Stimulated activated CD4-positive, alpha-beta T cell treated with anti-CD3 and anti-CD28 coated beads, Interleukin-15, amount 100 ng/mL, for 48 hours (primary cell): ENCODE results near the gene RHOD.
A peak's percentile ranks its signal among the peaks of the same experiment; 100 is the strongest.

Experiments used
- DNase-seq, 2 donors: peaks; one replicate each; pipeline ENCODE4 v3.0.0-alpha.2; 2020; ENCODE audit warnings: low read depth in 2 of 2

RHOD gene

DNA sequence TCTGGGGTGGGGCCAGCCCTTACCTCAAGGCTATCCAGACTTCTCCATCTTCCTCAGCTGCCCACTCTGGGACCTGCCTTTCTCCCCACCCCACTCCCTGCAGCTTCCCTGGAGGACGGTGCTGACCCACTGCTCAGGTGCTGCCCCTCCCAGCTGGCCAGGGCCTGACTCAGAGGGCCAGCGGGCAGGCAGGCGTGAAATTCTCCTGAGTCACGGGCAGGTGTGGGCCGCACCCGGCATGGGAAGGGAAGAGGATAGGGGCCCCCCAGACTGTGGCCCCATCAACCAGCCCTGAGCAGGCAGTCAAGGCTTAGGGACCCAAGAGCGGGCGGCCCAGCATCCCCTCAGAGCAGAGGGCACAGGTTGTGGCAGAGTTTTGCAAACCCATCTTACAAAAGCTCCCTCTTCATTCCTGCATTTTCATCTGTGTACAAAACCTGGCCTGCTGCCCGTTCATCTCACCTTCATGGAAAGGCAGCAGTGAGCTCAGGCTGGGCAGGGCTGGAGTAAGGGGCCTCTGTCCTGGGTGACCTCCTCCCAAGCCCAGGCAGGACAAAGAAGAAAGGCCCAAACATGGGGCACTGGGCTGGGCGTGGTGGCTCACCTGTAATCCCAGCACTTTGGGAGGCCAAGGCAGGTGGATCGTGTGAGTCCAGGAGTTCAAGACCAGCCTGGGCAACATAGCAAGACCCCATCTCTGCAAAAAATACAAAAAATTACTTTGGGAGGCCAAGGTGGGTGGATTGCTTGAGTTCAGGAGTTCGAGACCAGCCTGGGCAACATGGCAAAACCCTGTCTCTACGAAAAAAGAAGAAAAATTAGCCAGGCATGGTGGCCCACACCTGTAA, 6.1 kb downstream of the RHOD start:
- DNase-seq: no peak

DNA sequence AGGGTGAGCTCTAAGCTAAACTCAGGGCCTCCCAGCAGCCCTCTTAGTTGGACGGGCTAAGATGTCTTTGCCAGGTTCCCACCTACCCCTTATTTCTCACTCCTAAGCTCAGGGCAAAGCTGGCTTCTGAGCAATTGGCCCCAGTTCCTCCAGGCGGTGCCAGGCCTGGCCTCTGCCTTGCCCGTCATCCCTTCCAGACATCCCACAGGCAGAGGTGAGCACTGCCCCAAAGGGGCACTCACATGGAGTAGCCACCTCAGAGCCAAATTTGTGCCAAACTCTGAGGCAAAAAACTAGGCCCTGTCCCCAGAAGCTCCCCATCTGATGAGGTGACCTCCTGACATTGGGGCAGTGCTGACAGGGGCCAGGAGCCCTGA, 9.7 kb downstream of the RHOD start:
- no peak for DNase-seq

DNA sequence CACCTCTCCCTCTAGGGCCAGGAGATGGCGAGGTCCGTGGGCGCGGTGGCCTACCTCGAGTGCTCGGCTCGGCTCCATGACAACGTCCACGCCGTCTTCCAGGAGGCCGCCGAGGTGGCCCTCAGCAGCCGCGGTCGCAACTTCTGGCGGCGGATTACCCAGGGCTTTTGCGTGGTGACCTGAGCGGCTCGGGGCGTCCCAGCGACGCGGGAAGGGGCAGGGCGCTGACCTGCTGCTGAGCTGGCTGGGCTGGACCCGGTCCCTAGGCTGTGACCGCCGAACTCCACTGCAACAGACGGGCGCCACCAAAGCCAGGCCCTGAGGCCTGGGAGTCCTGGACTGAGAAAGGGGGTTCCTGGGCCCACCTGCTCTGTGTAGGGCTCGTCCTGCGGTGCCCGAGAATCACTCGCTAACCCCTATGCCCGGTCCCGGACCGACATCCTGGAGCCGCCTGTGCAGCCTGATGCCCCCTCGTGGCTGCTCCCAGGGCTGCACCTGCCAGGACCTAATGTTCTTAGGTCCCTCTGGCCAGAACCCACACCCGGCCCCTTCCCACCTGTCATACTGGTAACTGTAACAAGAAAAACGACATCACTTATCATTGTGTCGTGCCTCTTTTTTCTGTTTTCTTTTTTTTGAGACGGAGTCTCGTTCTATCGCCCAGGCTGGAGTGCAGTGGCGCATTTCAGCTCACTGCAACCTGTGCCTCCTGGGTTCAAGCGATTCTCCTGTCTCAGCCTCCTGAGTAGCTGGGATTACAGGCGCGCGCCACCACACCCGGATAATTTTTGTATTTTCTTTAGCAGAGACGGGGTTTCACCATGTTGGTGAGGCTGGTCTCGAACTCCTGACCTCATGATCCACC, 15.0 kb downstream of the RHOD start:
- DNase-seq: peak; percentile 52 to 75

DNA sequence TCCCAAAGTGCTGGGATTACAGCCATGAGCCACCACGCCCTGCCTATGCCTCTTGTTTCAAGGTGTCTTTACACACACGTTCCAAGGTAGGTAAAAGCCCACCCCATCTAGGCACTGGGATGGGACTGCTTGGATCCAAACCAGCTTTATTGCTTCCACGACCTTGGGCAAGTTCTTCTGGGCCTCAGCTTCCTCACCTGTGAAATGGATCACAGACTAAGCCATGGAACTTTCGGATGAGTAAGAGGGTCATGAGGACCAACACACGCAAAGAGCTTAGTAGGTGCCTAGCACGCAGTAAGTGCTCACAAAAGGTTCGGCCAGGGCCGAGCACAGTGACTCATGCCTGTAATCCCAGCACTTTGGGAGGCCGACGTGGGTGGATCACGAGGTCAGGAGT, 15.6 kb downstream of the RHOD start:
- DNase-seq: no peak

DNA sequence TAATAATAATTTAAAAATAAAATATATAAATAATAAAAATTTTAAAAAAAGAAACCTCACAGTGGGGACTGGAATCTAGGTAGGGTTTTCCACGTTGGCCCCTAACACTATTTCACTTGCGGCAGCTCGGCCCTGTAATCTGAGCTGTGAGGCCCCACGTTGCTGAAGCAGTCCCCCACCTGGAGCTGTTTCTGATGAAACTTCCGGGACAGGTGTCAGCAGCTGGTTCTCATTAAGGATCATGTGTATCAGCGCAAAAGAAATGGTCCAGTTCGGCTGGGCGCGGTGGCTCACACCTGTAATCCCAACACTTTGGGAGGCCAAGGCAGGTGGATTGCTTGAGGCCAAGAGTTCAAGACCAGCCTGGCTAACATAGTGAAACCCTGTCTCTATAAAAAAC, 17.3 kb downstream of the RHOD start:
- no peak for DNase-seq

DNA sequence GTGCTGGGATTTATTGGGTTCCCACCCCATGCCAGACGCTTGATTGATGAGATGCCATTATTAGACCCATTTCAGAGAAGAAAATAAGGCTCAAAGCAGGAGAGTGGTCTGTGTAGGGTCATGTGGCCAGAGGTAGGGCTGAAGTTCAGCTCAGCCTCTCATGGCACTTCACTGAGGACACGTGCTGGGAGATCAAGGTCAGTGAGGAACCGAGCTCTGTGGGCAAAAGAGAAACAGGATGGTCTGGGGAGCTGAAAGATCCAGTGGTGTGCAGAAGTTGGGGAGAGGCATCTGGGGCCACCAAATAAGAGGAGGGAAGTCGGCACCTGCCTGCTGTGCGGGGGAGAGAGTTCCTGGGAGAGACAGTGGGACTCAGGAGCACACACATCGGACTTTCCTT, 19.6 kb downstream of the RHOD start:
- DNase-seq: no peak

DNA sequence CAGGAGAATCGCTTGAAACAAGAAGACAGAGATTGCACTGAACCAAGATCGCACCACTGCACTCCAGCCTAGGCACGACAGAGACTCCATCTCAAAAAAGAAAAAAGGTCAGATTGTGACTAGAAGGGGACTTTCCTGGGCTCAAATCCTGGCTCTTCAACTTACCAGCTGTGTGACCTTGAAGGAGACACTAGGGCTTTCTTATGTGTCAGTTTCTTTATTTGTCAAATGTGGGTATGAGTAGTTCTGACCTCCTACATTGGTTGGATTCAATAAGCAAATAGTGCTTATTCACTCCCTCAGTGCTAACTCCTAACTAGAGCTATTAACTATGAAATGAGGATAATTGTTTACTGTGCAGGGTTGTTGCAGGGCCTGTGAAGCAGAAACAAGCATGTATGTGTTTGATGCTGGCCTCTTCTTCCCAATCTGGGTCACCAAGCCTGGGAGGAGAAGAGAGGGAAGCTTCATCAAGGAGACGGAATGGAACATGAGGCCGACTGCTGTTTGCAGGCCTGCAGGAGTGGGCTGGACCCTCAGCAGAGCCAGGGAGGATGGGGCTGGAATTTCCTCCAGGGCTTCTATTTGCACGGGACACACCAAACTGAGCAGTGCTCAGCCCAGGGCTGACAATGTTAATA, 22.5 kb downstream of the RHOD start:
- DNase-seq: no peak

DNA sequence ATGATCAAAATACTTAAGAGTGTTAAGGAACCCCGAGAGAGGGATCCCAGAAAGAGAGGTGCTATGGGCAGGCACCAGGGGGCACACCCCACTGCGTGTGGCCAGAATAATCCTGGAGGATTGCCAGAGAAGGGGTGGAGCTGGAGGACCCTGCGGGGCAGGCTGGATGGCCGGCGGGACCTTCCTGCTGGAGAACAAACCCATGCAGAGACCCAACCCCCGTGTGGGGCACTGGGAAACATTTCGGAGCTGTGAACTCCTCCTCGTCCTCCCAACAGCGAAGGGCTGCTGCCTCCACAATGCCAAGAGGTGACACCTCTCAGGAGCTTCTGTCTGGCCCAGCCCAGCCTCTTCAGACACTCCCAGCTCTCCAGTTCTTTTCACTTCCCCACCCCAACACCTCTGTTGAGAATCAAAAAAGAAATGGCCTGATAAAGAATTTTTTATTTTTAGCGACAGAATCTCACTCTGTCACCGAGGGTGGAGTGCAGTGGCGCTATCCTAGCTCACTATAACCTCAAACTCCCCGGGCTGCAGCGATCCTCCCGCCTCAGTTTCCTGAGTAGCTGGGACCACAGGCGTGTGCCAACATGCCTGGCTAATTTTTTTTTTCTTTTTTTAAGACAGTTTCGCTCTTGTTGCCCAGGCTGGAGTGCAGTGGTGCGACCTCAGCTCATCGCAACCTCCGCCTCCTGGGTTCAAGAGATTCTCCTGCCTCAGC, 25.6 kb downstream of the RHOD start:
- no peak for DNase-seq

DNA sequence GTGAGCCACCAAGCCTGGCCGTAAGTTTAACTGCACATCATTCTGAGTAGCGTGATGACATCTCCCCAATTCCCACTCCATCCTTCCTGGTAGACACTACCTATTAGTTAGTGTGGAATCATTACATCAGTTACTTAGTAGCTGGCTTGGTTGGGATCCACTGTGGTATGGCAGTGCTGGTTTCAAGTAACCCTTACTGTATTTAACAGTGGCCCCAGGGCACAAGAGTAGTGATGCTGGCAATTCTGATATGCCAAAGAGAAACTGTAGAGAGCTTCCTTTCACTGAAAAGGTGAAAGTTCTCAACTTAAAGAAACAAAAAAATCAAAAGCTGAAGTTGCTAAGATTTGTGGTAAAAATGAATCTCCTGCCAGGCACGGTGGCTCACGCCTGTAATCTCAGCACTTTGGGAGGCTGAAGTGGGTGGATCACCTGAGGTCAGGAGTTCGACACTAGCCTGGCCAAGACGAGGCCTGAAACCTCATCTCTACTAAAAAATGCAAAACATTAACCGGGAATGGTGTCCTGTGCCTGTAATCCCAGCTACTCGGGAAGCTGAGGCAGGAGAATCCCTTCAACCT, 27.2 kb downstream of the RHOD start:
- DNase-seq: no peak

DNA sequence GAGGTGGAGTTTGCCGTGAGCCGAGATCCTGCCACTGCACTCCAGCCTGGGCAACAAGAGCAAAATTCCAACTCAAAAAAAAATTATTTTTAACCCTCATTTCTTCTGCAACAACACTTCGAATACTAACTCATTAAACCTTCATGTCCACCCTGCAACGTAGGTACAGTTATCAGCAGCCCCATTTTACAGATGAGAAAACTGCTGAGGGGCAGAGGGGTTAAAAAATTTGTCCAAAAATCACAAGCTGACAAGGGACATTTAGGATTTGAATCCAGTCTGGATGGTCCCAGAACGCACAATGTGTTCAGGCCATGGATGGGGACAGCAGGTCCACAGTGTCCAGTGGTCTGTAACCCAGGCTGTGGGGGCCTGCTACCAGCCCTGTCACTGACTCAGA, 29.0 kb downstream of the RHOD start:
- no peak for DNase-seq

DNA sequence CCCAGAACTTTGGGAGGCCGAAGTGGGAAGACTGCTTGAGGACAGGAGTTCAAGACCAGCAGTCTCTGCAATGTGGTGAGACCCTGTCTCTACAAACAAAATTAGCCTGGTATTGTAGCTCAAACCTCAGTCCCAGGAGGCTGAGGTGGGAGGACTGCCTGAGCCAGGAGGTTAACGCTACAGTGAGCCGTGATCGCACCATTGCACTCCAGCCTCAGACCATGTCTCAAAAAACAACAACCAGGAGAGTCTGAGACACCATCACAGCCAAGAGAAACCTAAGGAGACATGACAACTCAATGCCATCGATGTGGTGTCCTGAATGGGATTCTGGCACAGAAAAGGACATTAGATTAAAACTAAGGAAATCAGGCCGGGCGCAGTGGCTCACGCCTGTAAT, 34.1 kb downstream of the RHOD start:
- no peak for DNase-seq

DNA sequence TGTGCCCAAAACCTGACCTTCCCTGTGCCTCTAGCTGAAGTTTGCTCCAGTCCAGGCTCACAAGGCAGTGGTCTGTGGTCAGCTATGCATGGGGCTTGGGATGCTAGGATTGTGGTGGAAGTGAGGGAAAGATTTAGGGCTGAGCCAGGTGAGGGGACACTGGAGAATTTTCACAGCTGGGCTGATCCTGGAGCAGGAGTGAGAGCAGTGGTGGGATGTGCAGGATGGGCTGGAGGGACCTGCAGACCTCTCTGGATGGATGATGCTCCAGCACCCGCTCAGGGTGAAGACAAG, 38.5 kb downstream of the RHOD start:
- no peak for DNase-seq

DNA sequence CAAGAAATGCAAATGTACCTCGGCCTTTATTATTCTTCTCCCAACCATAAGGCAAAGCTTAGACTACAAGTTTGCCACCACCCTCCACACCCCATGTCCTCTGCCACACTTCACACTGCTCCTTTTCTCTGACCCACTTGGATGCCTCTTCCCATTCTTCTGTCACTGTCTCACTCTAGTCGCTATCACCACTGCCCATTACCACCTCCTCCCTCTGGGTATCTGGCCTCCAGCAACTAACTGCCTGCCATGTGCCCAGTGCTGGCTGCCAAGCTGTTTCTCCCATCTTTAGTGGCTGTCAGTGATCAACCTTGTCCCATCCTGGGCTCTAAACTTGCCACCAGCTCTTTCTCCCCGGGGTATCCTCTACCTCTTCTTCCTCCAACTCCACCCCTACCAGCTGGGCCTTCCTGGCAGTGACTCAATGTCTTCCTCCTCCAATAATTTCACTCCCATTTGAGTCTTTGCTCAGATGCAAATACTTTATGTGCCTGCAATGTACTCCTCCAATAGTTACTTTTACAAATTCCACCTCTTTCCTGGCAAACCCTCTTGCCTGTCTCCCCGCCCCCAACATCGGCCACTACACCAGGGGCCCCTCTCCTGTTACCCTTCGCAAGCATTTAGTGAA, 42.3 kb downstream of the RHOD start:
- no peak for DNase-seq

DNA sequence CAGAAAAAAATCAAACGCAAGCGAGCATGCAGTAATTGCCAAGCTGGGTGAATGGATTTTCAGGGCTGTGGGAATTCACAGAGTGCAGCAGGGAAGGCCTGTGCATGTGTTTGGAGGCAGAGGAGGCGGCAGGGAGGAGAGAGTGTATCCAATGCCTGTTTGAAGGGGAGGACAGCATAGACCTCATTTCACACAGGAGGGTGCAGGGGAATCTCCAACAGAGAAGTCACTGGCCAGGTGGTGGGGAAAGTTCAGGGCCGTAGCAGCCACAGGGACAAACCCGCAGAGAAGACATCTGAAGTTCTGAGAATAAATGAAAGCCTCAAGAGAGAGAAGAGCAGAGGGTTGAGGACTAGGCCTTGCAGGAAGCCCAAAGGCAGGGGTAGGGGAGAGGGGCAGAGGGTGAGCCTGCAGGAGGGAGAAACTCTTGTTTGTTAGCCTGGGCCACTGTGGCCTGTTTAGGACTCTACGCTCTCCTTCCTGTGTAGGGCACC, 43.2 kb downstream of the RHOD start:
- DNase-seq: no peak

DNA sequence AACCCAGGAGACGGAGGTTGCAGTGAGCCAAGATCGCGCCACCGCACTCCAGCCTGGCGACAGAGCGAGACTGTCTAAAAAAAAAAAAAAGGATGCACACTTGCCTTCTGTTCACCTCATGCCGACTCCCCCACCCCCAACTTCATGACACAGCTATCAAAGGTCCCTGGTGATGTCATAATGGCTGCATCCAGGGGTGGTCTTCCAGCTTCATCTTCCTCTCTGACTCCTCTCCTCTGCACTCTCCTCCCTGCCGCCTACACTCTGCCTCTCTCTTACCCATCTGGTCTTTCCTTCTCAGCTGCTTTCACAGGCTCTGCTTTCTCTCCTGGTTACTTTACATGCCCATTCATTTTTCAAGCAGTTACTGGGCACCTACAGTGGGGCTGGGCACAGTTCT, 46.0 kb downstream of the RHOD start:
- no peak for DNase-seq

DNA sequence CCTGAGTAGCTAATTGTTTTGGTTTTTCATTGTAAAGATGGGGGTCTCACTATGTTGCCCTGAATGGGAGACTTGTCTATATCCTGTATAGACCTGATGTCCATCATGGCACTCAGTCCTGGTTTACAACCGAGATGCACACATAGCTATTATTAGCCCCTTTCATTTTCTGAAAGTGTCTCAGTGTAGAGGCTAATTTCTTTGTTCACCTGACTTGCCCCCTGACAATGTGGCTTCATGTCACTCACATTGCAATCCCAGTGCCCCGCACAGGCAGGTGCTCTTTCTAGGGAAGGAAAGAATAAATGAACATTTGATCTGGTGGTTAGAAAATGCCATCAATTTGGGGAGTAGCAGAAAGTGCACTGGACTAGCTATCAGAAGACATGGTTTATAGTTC, 49.3 kb downstream of the RHOD start:
- no peak for DNase-seq

DNA sequence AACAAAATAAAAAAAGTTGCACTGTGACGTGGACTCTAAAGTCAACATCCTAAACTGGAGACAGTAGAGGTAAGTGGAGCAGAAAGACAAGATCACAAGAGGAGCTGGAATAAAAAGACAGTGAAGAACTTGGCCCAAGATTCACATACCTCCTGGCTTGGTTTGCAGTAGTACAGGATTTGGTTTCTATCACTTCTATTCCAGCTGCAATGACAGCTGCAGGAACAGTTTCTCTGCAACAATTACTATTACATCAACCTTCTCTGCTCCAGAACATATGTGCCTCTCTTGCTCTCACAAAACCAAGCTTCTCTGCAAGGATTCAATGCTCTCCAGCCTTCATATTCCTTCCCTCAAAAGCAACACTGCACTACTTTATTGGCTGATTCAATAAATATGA, 54.6 kb downstream of the RHOD start:
- DNase-seq: no peak

DNA sequence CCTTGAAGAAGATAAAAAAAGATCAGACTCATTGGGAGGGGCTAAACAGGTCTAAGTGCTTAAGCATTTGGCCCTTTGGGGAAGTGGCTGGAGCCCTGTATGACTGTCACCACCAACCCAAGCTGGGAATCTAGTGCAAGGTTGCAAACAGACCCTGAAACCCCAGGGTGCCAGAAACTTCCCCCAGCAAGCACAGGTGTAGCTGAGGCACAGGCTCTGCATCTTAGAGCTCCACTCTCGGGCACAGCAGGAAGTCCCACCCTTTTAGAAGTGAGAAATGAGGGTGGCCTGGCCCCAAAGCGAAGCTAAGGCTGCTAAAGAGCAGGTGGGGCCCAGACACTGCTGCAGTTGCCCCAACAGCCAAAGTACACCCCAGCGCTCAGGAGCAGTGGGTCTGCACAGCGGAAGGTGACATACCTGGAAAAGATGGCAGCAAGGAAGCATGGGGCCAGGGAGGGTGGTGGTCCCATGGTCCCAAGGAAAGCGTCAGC, 56.6 kb downstream of the RHOD start:
- DNase-seq: no peak

DNA sequence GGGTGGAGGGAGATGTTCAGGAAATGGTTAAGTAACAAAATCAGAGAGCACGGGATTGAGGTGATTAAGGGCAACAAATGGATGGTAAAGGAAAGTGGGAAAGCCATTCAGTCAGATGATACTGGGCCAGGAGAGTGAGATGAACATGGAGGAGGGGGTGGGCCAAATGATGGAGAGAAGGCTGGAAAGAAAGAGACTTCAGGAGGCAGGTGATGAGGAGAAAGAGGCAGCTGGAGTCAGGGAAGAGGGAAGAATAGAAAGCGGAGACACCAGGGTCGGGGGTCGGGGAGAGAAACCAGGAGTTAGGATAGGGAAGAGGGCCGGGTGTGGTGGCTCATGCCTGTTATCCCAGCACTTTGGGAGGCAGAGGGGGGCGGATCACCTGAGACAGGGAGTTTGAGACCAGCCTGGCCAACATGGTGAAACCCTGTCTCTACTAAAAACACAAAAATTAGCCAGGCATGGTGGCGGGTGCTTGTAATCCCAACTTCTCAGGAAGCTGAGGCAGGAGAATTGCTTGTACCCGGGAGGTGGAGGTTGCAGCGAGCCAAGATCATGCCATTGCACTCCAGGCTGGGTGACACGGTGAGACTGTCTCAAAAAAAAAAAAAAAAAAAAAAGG, 57.7 kb downstream of the RHOD start:
- no peak for DNase-seq

DNA sequence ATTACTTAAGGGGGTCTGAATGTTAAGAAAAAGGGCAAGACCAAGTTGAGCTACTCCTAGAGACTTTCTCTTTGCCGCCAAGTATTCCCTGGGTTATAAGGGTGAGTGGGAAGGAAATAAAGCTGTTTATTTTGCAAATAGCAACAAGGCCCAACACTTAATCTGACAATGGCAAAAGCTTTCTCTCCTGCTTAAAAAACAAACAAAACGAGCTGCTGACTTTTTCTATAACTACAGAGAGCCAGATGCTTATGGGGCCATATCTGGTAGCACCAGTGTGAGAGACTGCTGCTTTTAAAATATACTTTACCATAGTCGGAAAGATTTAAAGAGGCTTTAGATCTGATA, 60.1 kb downstream of the RHOD start:
- no peak for DNase-seq

DNA sequence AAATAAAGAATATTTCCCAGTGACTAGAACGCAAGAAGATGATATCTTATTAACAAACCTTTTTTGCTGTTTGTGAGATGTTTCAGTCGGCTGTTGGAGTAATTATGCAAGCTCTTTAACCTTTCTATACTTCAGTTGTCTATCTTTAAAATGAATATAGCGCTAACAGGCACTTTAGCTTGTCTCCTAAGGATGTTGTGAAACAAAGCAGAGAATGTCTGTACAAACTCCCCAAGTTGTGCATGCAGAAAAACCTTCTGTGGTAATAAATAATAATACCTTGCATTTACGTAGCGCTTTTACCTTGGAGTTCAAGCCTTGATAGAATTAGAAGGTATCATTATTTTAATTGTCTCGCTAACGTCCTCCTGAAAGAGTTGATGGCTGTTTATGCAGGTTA, 60.5 kb downstream of the RHOD start:
- no peak for DNase-seq
